Suprapubic skin (tissue), 3 donors: ENCODE data around the gene CCNJ.

ENCODE experiments used
- POLR2A ChIP-seq, 2 donors: fragments of 450-650 bp; IDR thresholded peaks; one replicate each; pipeline ENCODE4 v1.6.1; 2017; ENCODE audit warnings: antibody characterized with exemption in 2 of 2, mild to moderate bottlenecking in 2 of 2, moderate library complexity in 2 of 2
- TF ChIP-seq, protein P1 (sequence below), 2 donors: fragments of 200-600 bp in 1 of 2; fragments of 450-650 bp in 1 of 2; sonication (generic) in 1 of 2; IDR thresholded peaks; one replicate each; pipeline ENCODE4 v1.5.1; 2016 to 2019; ENCODE audit warnings: antibody characterized with exemption in 2 of 2, mild to moderate bottlenecking in 1 of 2, moderate library complexity in 1 of 2

DNA sequence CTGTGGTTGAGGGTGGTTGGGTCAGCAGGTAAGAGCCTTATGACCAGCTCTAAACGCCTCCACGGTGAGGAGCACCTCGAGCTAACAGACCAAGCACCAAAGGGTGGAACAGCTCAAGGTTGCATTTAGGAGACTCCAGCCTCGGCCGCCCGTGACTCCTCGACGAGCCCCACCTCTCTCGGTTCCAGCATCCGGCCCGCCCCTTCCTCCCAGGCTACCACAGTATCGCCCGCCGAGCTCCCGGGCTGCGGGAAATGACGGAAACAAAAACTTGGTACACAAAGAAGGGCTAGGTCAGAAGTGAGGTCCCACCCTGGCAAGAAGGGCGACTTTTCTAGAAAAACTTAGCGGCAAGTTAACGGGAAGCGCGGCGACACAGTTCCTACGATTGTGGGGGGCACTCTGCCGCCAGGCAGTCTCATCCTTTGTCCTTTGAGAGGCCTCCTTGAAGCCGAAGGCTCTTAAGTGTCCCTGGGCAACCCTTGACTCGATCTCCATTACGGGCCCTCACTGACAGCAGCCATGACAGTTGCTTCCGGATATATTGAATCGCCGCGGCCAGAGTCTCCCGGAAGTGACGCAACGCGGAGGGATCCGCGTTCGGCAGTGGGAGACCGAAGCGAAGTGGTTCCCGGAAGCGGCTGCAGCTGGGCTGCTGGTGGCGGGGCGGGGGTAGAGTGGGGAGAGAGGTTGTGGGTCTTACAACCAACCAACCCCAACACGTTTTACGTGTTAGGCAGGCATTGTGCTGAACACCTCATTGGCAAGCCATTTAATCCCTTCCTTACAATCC, 46.5 kb downstream of the CCNJ start:
- TF ChIP-seq POLR2A (IDR thresholded peaks at IDR 0.05), result peak in 1 of 2 donors; percentile 65
- TF ChIP-seq, protein P1, sequence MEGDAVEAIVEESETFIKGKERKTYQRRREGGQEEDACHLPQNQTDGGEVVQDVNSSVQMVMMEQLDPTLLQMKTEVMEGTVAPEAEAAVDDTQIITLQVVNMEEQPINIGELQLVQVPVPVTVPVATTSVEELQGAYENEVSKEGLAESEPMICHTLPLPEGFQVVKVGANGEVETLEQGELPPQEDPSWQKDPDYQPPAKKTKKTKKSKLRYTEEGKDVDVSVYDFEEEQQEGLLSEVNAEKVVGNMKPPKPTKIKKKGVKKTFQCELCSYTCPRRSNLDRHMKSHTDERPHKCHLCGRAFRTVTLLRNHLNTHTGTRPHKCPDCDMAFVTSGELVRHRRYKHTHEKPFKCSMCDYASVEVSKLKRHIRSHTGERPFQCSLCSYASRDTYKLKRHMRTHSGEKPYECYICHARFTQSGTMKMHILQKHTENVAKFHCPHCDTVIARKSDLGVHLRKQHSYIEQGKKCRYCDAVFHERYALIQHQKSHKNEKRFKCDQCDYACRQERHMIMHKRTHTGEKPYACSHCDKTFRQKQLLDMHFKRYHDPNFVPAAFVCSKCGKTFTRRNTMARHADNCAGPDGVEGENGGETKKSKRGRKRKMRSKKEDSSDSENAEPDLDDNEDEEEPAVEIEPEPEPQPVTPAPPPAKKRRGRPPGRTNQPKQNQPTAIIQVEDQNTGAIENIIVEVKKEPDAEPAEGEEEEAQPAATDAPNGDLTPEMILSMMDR (IDR thresholded peaks at IDR 0.05), result no peak
